ENCODE data around the gene ANO3. TPM values are rescaled to one million over a fixed set of nuclear protein-coding genes. Genes with fewer than 3 reads are reported as not detected.

The ANO3 gene
- total RNA-seq, 1 experiment from 2014 or later, result not detected

- no peaks in the 10 kb centered on the region for H3K79me2 ChIP-seq (ENCODE audit: low read length)
- H3F3A ChIP-seq (ENCODE audit: low read length, unreplicated experiment), result no peaks in the 10 kb centered on the region
- H3K4me1 ChIP-seq (ENCODE audit: insufficient read depth, low read length), result no peaks in the 10 kb centered on the region
- no peak overlapping the region for H3K9ac ChIP-seq (ENCODE audit: low read length)
- CTCF ChIA-PET, result no interaction called here
- POLR2A ChIA-PET (ENCODE audit: unreplicated experiment), result no interaction called here
- no peak overlapping the region for H3K27ac ChIP-seq (ENCODE audit: low read length)
- H4K20me1 ChIP-seq (ENCODE audit: low read length), result no peaks in the 10 kb centered on the region
- DNase-seq, result no peak
- no peaks in the 10 kb centered on the region for H3K9me2 ChIP-seq (replicated peaks; ENCODE audit: low read length)
- H2AFZ ChIP-seq (ENCODE audit: low read length), result no peak overlapping the region
- no peaks in the 10 kb centered on the region for H3K36me3 ChIP-seq (ENCODE audit: low read depth, low read length)
- TF ChIP-seq CTCF (conservative IDR thresholded peaks at IDR 0.05; ENCODE audit: low read depth, low read length) (no peak), EZH2phosphoT487 (IDR thresholded peaks at IDR 0.05; ENCODE audit: borderline replicate concordance, low read length) (no peak), EZH2 (IDR thresholded peaks at IDR 0.05; ENCODE audit: low read length, unreplicated experiment) (no peak)
- H3K27me3 ChIP-seq (ENCODE audit: low read length), result peaks cover 10% of the 10 kb centered on the region; the same call in 1 of the 2 replicates
- no peaks in the 10 kb centered on the region for H3K9me3 ChIP-seq (ENCODE audit: low read length)
- no peak overlapping the region for H3K4me3 ChIP-seq (ENCODE audit: low read length)
- no TSS peak for BruUV-seq (replicated peaks)
- H3K4me2 ChIP-seq (ENCODE audit: low read length), result no peak overlapping the region
- ATAC-seq, result no peak
- intact Hi-C loops (cut with micrococcal nuclease), result no loop called here
Measured at GRCh38 chr11:26712497-26712896, 380.6 kb downstream of the ANO3 start.

Other genes with a start within 250 kb of the ANO3 start
- gene MUC15, start 240.1 kb downstream of the ANO3 start, total RNA-seq (2014; rRNA removed), result not detected in 2 replicates

Data from PC-3 (cell line).